Activated CD8-positive, alpha-beta T cell treated with anti-CD3 and anti-CD28 coated beads for 36 hours (primary cell): ENCODE results near the gene EGFL8. TPM values are rescaled to one million over a fixed set of nuclear protein-coding genes. Genes with fewer than 3 reads are reported as not detected.

Experiments
- ATAC-seq: fragments of 200-7000 bp; cut with Tn5 transposase; one replicate; pipeline ENCODE4 v1.10.0; 2021; ENCODE audit warnings: mild to moderate bottlenecking, moderate library complexity
- CTCF ChIA-PET: fragments of 350-600 bp; sonication (Branson Sonifier 250); formaldehyde crosslinking; loops from one replicate; lab custom pipeline; 2021; ENCODE audit warnings: antibody characterized with exemption; lab: Charles Lee
- POLR2A ChIA-PET: fragments of 350-600 bp; sonication (Branson Sonifier 250); formaldehyde crosslinking; loops from one replicate; lab custom pipeline; 2021; ENCODE audit warnings: antibody characterized with exemption; lab: Charles Lee
- DNase-seq: peaks from one replicate; pipeline ENCODE4 v3.0.0-alpha.2; 2020
- H3K27ac Mint-ChIP-seq: one replicate; pipeline ENCODE4 v1.8.0; 2021; ENCODE audit warnings: mild to moderate bottlenecking, mixed read lengths
- H3K27me3 Mint-ChIP-seq: one replicate; pipeline ENCODE4 v1.8.0; 2021; ENCODE audit warnings: mixed read lengths
- H3K36me3 Mint-ChIP-seq: one replicate; pipeline ENCODE4 v1.8.0; 2021; ENCODE audit warnings: low read depth, mixed read lengths
- H3K4me1 Mint-ChIP-seq: one replicate; pipeline ENCODE4 v1.8.0; 2021; ENCODE audit warnings: low read depth, mixed read lengths
- H3K4me3 Mint-ChIP-seq: one replicate; pipeline ENCODE4 v1.8.0; 2021; ENCODE audit warnings: mild to moderate bottlenecking, moderate library complexity, mixed read lengths
- H3K9me3 Mint-ChIP-seq: one replicate; pipeline ENCODE4 v1.8.0; 2021; ENCODE audit warnings: mixed read lengths
- intact Hi-C: fragments of 100-400 bp; cut with micrococcal nuclease; formaldehyde crosslinking; loops from one replicate; pipeline ENCODE4 v1.10.0; 2022
- total RNA-seq, 2 experiments: library from RNA; stranded (reverse); gene quantifications; one replicate each; pipeline ENCODE4 v1.2.3, GENCODE V29; 2021
- TF ChIP-seq, protein P1 (sequence below): fragments of 200-600 bp; IDR thresholded peaks from one replicate; pipeline ENCODE4 v1.8.0; 2022; ENCODE audit warnings: antibody characterized with exemption, mild to moderate bottlenecking

The EGFL8 gene
- total RNA-seq, 2 experiments from 2014 or later, result 13.3 to 14.0 TPM

DNA sequence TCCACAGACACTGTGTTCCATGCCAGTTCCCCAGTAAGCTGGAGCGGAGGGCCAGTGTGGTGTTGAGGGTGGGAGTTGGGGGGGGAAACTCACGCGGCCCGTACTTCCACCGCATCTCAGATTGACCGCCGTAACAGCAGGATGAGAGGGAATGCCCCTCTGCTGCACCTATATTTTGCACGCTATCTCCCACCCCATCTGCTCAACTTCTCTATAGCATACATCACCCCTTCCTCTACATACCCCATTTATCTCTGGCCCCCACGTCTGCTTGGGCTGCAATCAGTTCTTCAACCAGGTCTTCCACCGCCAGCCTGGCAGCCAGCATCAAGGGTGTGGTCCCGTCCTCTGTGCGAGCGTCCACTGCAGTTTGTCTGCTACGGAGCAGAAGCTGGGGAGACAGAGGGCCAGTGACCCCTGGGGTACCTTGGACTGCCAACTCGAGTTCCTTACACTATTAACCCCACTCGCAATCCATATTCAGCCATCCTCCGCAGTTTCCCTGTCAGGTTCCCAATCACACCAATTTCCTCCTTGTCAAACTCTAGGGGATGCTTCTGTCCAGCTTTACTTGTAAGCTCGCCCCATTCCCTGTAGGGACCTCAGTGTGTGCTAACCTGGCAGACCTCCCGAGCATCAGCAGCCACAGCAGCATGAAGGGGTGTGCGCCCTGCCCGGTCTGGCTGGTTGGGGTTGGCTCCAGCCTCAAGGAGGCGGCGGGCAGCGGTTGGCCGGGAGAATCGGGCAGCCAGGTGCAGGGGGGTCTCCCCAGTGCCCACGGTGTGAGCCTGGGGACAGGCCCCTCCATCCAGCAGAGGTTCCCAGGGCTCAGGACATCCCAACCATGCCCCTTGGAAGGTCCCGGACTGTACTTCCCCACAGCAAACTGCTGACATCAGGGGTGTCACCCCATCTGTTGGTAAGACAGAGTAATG lies 32.6 kb downstream of the EGFL8 start:
- no peaks in the 10 kb centered on the region for H3K36me3 Mint-ChIP-seq
- no peaks in the 10 kb centered on the region for H3K27me3 Mint-ChIP-seq
- peak overlapping the region; percentile 94 for H3K4me3 Mint-ChIP-seq
- H3K27ac Mint-ChIP-seq, result peak overlapping the region; percentile 100
- TF ChIP-seq, protein P1, sequence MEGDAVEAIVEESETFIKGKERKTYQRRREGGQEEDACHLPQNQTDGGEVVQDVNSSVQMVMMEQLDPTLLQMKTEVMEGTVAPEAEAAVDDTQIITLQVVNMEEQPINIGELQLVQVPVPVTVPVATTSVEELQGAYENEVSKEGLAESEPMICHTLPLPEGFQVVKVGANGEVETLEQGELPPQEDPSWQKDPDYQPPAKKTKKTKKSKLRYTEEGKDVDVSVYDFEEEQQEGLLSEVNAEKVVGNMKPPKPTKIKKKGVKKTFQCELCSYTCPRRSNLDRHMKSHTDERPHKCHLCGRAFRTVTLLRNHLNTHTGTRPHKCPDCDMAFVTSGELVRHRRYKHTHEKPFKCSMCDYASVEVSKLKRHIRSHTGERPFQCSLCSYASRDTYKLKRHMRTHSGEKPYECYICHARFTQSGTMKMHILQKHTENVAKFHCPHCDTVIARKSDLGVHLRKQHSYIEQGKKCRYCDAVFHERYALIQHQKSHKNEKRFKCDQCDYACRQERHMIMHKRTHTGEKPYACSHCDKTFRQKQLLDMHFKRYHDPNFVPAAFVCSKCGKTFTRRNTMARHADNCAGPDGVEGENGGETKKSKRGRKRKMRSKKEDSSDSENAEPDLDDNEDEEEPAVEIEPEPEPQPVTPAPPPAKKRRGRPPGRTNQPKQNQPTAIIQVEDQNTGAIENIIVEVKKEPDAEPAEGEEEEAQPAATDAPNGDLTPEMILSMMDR, result no peak
- ATAC-seq (no peak), DNase-seq (no peak)
- peaks cover 22% of the 10 kb centered on the region for H3K4me1 Mint-ChIP-seq
- no peaks in the 10 kb centered on the region for H3K9me3 Mint-ChIP-seq
- CTCF ChIA-PET, result interaction anchor here (1.2 kb wide), 1 partner anchor 57 kb away, joined by 3 read pairs; no protein-coding TSS in a partner anchor
- POLR2A ChIA-PET, result interaction anchor here (0.6 to 1.6 kb wide), 3 partner anchors 27 to 498 kb away, joined by 3 to 4 read pairs (median 3); partner anchors contain the start of gene NOTCH4
- intact Hi-C loops, result no loop called here

DNA sequence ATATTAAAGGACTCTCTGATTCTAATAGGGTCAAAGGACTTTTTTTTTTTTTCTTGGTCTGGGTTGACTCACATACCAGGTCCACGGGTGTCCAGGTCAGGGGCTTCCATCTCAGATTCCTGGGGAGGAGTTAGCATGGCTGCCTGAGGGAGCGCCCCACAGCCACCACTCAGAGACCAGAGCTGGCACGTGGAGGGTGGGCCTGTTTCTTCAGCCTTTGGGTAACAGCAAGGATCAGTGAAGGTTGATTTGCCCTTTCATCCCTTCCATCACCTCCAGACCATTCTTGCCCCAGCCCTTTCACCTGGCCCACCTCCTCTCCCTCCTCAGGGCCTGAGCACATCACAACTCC lies 33.9 kb downstream of the EGFL8 start:
- intact Hi-C loops, result no loop called here
- CTCF ChIA-PET, result interaction anchor here (1.2 kb wide), 1 partner anchor 55 kb away, joined by 3 read pairs; no protein-coding TSS in a partner anchor
- H3K27ac Mint-ChIP-seq, result no peak overlapping the region

DNA sequence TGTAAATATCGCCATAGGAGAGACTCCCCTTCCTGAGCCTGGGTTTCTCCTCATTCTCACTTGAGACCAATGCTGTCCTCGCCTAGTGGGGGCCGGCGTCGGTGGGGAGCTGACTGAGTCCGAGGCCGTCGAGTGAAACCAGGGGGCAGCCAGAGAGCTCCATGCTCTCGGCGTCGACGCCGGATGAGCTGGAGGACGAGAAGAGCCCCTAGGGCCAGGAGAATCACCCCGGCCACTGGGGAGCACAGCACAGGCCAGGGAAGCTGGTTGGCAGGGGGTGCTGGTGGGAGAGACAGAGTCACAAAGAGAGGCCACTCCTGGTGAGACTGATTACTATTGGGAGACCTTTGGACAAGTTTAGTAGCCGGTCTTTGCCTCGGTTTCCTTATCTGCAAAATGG lies 34.5 kb downstream of the EGFL8 start:
- ChIA-PET POLR2A (no interaction called here), CTCF (no interaction called here)
- Mint-ChIP-seq H3K27me3 (no peaks in the 10 kb centered on the region), H3K4me1 (peaks cover 16% of the 10 kb centered on the region), H3K4me3 (no peak overlapping the region), H3K27ac (no peak overlapping the region), H3K36me3 (no peaks in the 10 kb centered on the region), H3K9me3 (no peaks in the 10 kb centered on the region)
- DNase-seq (no peak), ATAC-seq (no peak)
- TF ChIP-seq, protein P1, result no peak
- intact Hi-C loops, result no loop called here

More for the DNA sequence above, 33.9 kb downstream of the EGFL8 start:
- Mint-ChIP-seq H3K9me3 (no peaks in the 10 kb centered on the region), H3K36me3 (no peaks in the 10 kb centered on the region), H3K27me3 (no peaks in the 10 kb centered on the region), H3K4me3 (no peak overlapping the region), H3K4me1 (peaks cover 21% of the 10 kb centered on the region)
- POLR2A ChIA-PET, result interaction anchor here (1.6 kb wide), 1 partner anchor 55 kb away, joined by 3 read pairs; no protein-coding TSS in a partner anchor
- TF ChIP-seq, protein P1, result no peak
- ATAC-seq (no peak), DNase-seq (no peak)

DNA sequence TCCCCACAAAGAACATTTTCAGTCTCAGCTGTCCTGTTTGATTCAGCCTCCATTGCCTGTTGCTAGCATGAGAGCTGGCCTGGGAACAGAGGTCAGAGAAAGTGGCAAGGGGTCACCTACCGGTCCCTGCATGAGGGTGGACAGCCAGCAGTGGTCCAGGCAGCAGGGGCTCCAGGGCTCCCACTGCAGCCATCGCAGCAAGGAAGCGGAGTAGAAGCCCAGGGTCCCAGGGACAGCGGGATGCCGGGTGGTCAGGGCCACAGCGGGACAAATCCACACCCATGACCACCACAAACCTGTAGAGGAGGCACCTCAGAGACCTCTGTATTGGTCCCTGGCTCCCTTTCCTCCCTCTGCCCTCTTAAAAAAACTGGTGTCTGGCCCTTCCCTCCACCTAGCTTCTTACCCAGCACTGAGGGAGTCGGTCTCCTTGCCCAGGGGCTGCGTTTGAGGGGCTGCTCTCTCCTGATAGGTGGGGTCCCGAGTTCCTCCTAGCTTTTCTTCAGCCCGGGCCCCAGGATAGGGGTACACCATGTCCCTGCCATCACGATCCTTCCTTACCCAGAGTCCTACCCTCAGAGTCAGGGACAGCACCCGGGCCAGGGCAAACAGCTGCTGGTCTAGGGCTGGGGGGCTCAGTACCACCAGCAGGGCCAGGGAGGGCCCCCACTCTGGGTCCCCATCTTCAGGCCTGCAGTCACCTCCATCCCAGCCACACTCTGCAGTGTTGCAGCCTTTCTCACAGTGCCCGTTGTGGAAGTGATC lies 36.5 kb downstream of the EGFL8 start:
- Mint-ChIP-seq H3K27ac (no peak overlapping the region), H3K4me1 (peaks cover 5% of the 10 kb centered on the region), H3K9me3 (no peaks in the 10 kb centered on the region), H3K27me3 (no peaks in the 10 kb centered on the region), H3K36me3 (no peaks in the 10 kb centered on the region), H3K4me3 (no peak overlapping the region)
- intact Hi-C loops, result no loop called here
- DNase-seq (no peak), ATAC-seq (no peak)
- TF ChIP-seq, protein P1, result no peak
- ChIA-PET POLR2A (interaction anchor here (0.5 kb wide), 1 partner anchor 15 kb away, joined by 3 read pairs; no protein-coding TSS in a partner anchor), CTCF (no interaction called here)
